Panc1 (cell line): ENCODE results near the gene PTGFRN.
"Not testable (repeated sequence)": the region's sequence is repeated elsewhere in the genome, so short reads cannot be mapped to it uniquely, and the experiment has no call there.

Experiments used
- CTCF ChIP-seq: fragments of 450-650 bp; IDR thresholded peaks from 2 replicates; pipeline ENCODE4 v1.5.1; 2017; ENCODE audit warnings: mild to moderate bottlenecking
- POLR2AphosphoS5 ChIP-seq: IDR thresholded peaks from 2 replicates; pipeline ENCODE4 v1.6.1; 2012; ENCODE audit warnings: mild to moderate bottlenecking, low read depth, low read length, moderate library complexity
- REST ChIP-seq, 2 experiments: IDR thresholded peaks; 2 replicates each; pipeline ENCODE4 v1.6.1; 2011 to 2012; ENCODE audit warnings: low read depth in 2 of 2, control low read depth in 1 of 2, low read length in 1 of 2, mild to moderate bottlenecking in 1 of 2, moderate library complexity in 1 of 2; ENCODE audit not compliant: insufficient read depth in 1 of 2
- TCF7L2 ChIP-seq: IDR thresholded peaks from 2 replicates; pipeline ENCODE4 v1.6.1; 2011; ENCODE audit warnings: mild to moderate bottlenecking, low read depth, low read length, inconsistent platforms

DNA sequence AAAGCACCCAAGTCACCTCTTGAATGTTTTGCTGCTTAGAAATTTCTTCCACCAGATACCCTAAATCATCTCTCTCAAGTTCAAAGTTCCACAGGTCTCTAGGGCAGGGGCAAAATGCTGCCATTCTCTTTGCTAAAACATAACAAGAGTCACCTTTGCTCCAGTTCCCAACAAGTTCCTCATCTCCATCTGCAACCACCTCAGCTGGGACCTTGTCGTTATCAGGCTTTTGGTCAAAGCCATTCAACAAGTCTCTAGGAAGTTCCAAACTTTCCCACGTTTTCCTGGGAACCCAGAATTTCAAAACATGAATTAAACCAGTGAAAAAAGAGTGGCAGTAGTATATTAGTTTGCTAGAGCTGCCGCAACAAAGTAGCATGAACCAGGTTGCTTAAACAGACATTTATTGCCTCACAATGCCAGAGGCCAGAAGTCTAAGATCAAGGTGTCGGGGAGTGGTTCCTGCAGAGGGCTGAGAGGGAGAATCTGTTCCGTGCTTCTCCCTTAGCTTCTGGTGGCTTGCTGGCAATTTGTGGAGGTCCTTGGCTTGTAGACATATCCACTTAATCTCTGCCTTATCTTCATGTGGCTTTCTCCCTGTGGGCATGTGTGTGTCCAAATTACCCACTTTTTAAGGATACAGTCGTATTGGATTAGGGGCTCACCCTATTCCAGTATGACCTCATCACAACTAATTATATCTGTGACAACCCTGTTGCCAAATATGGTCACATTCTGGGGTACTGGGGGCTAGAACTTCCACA is 30.2 kb downstream of the PTGFRN start:
- TF ChIP-seq CTCF; POLR2AphosphoS5; TCF7L2; REST (IDR thresholded peaks at IDR 0.05; ENCODE audit: insufficient read depth in 1 of 2, low read depth in 2 of 2, low read length in 1 of 2): not testable (repeated sequence)
